GDM1 (cell line): ENCODE measurements around the gene DISC1.

Source experiments
- DNase-seq: peaks from one replicate; lab custom pipeline; 2025; lab: John Stamatoyannopoulos, UW

The DISC1 gene

DNA sequence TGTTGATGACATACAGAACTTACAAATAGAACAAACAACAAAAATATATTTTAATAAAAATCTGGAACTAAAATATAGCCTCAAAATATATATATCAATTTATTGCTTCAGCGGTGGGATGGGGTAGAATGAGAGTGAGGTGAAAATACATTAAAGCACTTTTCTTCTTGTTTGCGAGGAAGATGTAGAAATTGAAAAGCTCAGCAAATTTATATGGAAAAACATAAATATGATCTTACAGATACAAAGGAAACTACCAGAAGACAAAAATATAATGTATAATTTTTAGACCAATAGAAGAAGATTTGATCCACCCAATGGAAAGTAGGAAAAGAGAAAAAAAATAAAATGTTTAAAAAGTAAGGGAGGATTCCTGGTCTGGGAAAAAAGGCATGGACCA, 372.2 kb downstream of the DISC1 start:
- DNase-seq = no peak

DNA sequence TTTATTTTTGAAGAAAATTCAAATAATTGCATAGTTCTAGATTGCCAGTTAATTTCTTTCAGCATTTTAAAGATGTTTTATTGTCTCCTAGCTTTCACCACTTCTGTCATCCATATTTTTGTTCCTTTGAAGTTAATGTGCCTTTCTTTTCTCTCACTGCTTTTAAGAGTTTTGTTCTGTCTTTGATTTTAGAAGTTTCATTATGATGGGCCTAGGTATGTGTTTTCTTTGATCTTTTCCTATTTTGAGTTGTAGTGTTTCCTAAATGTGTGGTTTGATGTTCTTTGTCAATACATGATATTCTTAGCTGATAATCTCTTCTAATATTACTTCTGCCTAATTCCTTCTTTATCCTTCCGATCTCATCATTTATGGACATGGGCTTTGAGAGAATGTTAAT, 378.7 kb downstream of the DISC1 start:
- DNase-seq = no peak

DNA sequence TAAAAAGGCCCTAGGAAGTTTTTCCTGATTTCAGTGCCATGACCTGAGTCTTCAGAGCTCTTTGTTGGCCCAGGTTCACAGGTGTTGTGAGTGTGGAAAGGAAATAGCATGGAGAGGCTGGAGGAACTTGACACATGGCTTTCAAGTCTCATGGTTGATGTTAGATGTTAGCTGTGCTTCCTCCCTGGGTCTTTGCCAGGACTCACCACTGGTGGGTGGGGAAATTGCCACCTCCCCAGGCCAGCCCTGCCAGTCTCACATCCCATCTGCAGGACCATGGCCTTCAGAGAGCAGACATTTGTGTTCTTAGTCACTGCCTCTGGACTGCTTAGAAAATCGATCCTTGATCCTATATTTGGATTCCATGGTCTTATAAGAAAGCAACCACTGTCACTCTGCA, 383.2 kb downstream of the DISC1 start:
- no peak for DNase-seq

DNA sequence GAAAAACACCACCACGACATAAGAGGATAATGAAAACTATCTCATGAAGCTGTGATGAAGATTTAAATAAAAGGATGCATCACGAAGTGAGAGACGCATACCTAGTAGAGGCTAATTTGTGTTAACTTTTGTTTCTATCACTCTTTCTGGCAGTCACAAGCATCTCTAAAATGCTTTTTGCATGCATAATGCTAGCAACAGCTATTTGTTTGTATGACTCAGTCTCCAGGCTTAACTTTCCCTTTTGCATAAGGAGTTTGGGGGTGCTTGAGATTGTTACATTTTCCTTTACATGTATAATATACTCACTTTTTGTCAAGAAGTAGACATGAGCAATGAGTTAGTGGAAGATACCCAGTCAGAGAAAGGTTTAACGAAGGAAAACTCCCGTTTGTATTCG, 385.4 kb downstream of the DISC1 start:
- no peak for DNase-seq

DNA sequence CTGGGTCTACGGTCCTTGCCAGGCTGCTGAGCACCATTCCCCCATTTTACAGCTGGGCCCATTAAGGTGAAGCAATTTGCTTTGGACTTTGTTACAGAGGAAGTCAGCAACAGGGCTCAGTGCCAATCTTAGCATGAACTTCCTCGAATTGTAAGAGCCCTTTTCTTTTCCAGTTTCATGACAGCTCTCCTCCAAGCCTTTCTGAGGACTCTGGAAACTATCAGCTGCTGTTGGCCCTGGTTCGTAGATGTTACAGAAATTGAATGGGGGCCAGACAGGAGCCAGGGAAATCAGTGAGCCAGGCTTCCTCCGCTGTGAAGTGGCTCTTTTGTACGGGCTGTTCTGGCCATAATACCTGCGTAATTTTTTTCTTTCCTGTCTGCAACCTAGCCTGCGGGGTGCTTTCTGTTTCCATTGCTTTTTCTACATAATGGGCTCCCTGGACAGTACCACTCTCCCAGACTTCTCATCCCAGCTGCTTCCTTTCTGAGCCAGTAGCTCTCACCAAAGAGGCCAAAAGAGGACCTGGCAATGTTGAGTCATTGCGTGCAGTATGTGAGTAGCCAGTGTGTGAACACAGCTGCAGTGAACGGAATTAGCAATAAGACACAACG, 386.3 kb downstream of the DISC1 start:
- no peak for DNase-seq

DNA sequence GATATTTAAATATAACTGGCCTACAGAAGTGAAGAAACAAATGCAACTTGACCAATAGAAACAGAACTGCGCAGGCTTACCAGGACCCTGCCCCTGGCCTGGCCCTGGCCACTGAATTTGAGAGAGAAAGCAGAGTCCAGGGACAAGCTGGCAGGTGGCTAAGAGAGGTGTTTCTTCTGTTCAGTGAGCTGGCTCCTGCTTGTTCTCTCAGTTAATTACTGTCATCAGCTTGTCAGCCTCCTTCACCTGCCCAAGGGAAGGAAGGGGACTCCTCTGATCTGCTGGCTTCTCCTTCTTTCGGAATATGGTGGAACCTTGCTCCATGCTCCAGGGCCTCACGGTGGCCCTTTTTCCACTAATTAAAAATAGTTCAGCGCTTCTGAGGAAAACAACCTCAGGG, 388.4 kb downstream of the DISC1 start:
- no peak for DNase-seq

DNA sequence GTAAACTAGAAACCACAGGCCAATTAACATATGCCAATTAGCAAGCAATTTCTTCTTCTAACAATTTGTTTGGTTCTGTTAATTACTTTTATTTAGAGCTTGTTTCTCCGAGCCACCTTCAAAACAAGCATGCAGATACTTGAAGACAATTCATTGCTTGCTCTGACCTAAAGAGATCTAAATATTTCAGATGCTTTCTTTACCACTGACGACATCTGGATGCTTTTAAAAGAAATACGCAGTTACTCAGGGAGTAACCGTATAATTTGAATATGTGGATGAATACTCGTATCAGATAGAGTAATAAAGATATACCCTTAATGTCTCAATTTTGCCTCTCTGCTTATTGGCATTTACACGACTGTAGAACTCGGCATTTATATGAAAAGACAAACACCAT, 390.0 kb downstream of the DISC1 start:
- no peak for DNase-seq

DNA sequence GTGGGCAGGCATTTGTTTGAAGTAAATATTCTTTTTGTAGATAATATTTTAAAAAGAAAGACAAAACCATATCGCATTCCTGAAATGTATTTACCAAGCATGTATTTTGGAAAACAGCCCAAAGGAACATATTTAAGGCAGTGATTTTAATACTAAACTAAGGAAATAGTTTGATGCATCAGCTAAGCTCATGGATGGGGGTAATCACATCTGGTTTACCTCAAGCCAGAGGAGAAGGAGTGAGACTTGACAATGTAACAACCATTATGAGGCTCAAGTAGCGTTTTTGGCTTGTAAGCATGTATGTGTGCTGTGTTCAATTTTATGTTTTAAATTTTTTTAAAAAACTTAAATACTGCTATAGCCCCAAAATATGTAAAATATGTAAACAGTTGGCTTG, 390.5 kb downstream of the DISC1 start:
- no peak for DNase-seq

DNA sequence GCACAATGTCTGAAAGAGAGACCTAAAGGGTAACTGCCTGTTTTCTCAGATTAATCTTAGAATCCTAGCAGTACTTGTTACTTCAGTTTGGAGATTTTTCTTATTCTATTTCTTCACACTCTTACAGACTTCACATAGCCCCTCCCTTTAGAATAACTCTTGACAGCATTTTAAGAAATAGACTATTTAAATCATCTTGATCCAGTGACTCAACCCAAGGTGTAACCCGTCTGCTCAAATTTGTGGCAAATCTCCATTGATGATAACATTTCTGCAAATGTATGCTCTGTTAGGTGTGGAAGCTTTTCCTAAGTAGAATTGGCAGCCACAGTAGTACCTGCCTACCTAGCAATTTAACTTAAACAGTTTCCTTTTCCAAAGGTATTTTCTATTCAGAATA, 391.2 kb downstream of the DISC1 start:
- DNase-seq = no peak

DNA sequence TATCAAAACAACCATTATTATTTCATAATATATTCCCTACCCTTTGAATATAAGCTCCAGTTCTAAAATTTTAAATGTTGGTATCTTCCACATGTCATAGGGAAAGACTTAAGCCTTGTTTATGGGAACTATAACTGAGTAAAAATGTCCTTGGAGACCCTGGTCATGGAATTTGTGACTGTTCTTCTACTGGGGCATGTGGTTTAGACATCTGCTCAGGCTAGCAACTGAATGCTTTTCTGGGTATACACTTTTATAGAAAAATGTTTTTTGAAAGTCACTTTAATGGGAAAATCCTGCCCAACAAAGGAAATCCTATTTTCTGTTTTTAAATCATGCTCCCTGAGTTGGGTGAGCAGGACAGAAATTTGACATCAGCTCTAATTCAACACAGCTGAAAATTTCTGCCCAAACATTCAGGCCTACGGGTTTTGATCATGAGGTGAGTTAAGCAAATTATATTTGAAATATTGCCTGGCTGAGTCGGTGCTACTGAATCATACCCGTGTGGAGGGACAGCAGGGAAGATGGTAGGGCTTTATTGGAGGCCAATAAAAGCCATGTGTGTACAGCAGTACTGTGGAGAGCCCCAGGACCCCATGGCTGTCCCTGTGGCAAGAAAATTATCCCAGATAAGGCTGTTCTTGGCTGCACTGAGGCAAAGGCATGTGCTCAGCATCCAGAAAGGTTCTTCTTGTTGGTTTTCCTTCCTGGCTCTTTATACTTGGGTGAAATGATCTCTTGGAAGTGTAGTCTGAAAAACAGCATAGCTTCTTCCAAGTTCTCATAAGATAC, 391.8 kb downstream of the DISC1 start:
- DNase-seq = no peak

DNA sequence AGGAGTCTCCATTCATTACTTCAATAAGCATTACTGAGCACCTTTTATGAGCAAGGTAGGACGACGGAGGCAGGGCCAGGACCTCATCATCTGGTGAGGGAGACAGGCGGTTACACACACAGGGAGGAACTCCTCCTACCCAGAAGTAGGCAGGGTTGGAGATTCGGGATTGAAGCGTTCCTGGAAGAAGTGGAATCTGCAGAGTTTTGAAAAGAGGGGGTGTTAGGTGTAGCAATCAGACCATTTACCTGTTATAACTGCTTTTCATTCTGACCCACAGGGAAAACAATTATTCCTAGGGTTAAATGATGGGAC, 392.4 kb downstream of the DISC1 start:
- DNase-seq = no peak

DNA sequence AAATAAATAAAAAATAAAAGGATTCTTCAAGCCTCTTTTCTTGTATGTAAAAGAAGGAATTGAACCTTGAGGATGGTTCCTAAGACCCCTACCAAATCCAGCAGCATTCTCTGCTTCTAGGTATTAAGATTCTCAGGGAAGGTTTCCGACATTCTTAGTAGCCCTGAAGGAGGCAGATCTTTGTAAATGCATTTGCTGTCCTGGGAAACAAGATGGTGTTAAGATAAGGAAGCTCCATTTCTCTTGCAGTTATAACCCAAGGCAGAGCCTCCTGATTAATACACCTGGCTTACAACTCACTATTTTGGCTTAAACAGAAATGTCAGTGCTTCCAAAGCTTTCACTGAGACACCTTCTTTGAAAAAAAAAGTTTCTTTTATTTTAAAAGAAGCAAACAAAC, 393.8 kb downstream of the DISC1 start:
- DNase-seq = no peak

DNA sequence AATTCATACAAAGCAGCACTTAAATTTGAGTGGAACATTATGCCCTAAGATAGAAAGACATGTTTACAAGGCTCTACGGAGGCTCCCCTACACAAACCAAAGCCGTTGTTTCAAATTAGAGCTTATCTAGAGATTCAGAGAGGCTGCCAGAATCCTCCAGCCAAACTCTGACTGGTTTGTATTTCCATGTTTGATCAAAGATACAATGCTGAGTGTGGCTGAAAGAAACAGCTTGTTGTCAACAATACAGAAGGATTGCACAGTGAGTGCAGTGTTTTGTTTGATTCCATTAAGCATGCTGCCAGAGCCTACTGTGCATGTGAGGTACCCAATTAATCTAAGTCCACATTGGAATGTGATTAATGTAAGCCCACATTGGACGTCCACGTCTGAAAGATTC, 402.7 kb downstream of the DISC1 start:
- DNase-seq = no peak

DNA sequence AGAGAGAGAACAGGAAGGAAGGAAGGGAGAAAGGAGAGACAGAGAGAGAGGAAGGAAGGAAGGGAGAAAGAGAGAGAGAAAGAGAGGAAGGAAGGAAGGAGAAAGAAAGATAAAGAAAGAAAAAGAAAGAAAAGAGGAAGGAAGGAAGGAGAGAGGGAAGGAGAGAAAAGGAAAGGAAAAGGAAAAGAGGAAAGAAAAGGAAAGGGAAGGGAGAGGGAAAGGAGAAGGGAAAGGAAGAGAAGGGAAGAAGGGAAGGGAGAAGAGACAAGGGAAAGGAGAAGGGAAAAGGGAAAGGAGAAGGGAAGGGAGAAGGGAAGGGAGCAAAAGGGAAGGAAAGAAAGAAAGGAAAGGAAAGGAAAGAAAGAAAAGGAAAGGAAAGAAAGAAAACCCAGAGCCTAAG, 404.6 kb downstream of the DISC1 start:
- no peak for DNase-seq

DNA sequence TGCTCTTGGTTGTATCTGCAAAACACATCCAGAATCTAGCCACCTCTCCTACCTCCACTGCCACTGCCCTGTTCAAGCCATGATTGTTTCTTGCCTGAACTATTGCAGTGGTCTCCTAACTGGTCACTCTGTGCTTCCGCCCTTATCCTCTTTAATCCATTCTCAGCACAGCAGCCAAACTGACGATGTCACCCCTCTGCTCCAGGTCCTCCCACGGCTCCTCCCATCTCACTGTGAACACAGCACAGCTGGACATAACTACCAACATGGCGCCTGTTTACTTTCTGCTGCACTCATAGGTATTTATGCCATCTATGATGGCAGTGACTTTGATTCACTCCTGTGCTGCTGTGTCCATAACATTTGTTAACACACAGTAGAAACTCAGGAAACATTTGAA, 406.7 kb downstream of the DISC1 start:
- DNase-seq = no peak

DNA sequence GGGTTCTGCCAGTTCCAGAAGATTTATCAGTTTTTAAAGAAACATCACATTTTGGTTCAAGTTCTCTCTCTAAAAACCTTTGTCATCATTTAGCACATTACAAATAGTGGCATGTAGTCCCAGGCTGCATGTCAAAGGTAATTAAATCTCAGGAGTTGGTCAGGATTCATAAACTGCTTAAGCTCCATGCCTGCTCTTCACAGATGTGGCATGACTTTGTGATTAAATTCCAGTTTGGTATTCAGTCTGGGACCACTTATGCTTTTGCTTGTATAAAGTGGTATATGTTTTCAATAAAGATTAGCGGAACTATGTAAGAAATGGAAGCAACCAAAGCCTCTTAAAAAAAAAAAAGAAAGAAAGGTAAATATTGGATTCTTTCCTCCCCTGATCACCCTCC, 408.0 kb downstream of the DISC1 start:
- no peak for DNase-seq

DNA sequence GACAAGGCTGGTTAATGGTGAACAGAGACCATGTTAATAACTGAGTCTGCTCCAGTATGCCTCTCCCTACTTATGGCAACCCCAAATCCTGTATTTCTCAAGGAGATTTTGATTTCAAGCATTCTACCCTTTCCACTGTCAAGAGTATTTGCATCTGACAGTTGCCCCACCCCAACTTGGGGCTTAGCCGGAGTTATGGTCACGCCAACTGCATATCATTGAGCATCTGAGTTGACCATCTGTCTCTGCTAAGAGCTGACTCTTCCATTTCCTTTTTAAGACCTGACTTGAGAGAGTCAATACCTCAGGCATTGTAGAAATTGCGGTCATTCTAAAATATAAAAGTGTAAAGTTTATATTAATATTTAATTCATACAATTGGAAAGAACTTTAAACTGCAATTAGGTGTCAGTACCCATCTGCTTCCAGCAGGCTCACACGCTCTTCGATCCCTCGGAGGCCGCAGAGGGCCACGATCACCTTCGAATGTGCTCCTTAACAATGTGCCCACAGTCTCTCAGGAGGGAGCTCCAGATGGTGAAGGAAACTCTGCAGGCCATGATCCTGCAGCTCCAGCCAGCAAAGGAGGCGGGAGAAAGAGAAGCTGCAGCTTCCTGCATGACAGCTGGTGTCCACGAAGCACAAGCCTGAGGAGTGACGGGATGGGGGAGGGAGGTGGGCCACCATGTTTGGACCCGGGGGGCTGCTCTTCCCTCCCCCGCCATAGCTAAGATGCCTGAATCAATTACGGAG, 409.8 kb downstream of the DISC1 start:
- DNase-seq = no peak

DNA sequence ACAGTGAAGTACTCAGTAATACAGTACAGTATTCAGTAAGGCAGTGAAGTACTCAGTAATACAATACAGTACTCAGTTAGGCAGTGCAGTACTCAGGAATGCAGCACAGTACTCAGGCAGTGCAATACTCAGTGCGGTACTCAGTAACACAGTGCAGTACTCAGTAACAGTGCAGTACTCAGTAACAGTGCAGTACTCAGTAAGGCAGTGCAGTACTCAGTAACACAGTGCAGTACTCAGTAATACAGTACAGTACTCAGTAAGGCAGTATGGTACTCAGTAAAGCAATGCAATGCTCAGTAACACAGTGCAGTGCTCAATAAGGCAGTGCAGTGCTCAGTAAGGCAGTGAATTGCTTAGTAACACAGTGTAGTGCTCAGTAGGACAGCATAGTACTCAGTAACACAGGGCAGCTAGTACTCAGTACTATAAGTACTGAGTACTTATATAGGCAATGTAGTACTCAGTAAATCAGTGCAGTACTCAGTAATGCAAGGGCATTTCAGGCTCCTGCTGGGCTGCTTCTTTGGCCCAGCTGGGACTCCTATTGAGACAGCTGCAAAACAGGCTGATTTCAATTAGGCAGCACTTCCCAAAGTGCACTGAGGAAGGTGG, 411.3 kb downstream of the DISC1 start:
- no peak for DNase-seq

DNA sequence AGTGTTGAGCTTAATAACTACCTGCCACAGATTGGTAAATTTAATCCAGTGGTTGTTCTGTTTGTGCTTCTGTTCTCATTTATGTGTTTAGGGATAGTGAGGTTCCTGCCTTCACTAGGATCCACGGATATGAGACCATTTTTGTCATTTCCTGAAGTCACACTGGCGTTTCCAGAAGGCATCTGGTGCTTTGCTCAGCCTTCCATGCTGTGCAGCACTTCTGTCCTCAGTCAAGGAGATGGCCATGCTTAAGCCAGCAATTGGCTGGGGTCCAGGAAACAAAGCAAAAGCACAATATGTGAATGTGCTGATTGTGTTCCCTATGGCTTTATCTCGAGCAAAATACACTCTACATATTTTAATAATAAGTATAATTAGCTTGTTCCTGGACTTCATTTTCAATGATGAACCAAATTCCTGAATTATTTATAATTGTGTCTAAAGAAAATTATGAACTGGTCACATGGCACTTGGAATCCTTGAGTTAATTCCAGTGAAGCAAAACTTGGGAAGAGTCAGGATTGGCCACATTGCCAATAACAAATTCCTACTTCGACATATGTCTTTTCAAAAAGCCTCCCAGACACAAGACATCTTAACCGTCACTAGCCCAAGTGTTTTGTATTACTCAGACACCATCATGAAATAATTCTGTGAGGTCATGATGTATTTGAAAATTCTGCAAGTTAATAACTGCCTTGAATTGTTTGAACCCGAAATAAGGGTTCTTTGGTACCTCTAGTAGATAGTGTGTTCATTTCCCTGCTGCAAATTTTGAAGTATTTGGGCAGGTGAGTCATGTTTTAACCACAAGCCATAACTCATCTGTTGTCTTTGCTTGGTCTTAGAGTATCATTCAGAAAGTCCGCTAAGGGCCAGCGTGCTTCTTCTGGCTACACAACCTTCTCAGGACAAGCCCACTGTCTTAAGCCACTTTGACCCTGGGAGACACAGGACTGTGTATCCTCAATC, 412.4 kb downstream of the DISC1 start:
- DNase-seq = no peak

DNA sequence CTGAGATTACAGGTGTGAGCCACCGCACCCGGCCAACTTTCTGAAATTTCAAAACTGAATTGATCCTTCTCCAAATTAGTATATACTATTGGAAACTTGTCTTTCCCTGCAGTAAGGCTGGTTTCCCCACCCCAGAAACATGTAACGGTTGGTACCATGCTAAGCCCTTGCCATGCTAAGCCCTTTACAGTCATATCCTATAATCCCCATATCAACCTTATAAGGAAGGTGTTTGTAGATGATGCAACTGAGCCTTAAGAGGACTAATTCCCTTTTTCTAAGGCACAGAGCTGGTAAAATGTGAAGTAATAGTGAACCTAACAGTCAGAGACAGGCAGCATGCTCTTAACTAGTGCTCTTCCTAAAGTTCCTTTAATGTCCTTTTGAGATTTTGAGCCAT, 413.7 kb downstream of the DISC1 start:
- no peak for DNase-seq

DNA sequence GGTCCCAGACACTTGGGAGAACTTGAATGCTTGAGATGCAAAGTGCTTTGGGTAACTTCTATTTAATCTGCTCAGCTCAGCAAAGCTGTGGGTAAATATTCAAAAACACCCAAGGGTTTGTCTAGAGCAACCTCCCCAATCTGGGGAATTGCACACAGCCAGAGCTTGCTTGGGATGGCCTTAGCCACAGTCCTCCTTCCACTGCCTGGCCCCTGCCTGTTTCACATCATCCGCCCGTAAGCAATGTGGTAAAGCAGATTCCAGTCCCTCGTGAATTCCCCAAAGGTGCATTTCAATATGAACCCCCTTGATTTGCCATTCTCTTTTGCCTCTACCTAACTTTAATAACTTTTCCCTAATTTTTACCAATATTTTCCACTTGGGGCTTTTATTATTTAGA, 418.1 kb downstream of the DISC1 start:
- DNase-seq = no peak
